Panc1 (cell line): ENCODE results near the gene AHR. TPM values are rescaled to one million over a fixed set of nuclear protein-coding genes. Genes with fewer than 3 reads are reported as not detected.

Experiments used
- ATAC-seq: fragments of 200-7000 bp; cut with Tn5 transposase; 2 replicates; pipeline ENCODE4 v1.9.1; 2020; ENCODE audit warnings: mild to moderate bottlenecking, moderate library complexity
- BruUV-seq: library from RNA; stranded (reverse); fragments of 400-500 nt; replicated peaks from 2 replicates; lab custom pipeline; 2021; lab: Mats Ljungman, UMichigan
- CTCF ChIA-PET: fragments of 300-600 bp; sonication (Branson Sonifier 250); formaldehyde crosslinking; loops from one replicate; lab custom pipeline; 2022; ENCODE audit warnings: antibody characterized with exemption; lab: Charles Lee
- POLR2A ChIA-PET: fragments of 300-600 bp; sonication (Branson Sonifier 250); formaldehyde crosslinking; loops from one replicate; lab custom pipeline; 2022; ENCODE audit warnings: antibody characterized with exemption; lab: Charles Lee
- DNase-seq: peaks from one replicate; pipeline ENCODE4 v3.0.0-alpha.2; 2010; ENCODE audit warnings: low read depth, low spot score
- H3K27ac ChIP-seq: 2 replicates; pipeline ENCODE4 v1.5.1; 2011; ENCODE audit warnings: mild to moderate bottlenecking, low read length, inconsistent platforms
- H3K27me3 ChIP-seq: fragments of 200-500 bp; sonication (Bioruptor generic); 2 replicates; pipeline ENCODE4 v1.6.0; 2014; ENCODE audit warnings: low read length, inconsistent platforms; ENCODE audit not compliant: control insufficient read depth, insufficient read depth
- H3K36me3 ChIP-seq: fragments of 200-500 bp; sonication (Bioruptor generic); 2 replicates; pipeline ENCODE4 v1.5.1; 2014; ENCODE audit warnings: inconsistent platforms, mild to moderate bottlenecking, low read length, moderate library complexity; ENCODE audit not compliant: control insufficient read depth, insufficient read depth
- H3K4me1 ChIP-seq: 2 replicates; pipeline ENCODE4 v1.5.1; 2011; ENCODE audit warnings: inconsistent platforms, mild to moderate bottlenecking, low read length, moderate library complexity; ENCODE audit not compliant: control insufficient read depth, insufficient read depth
- H3K4me3 ChIP-seq, 2 experiments: 2 replicates each; pipeline ENCODE4 v1.5.1; 2011 to 2012; ENCODE audit warnings: low read depth in 2 of 2, low read length in 2 of 2, mild to moderate bottlenecking in 2 of 2, inconsistent platforms in 1 of 2, moderate library complexity in 1 of 2
- H3K9me3 ChIP-seq: fragments of 200-500 bp; sonication (Bioruptor generic); 2 replicates; pipeline ENCODE4 v1.5.1; 2014; ENCODE audit warnings: low read depth, mild to moderate bottlenecking, inconsistent platforms, low read length, moderate library complexity; ENCODE audit not compliant: control insufficient read depth, insufficient read depth
- POLR2AphosphoS5 ChIP-seq: IDR thresholded peaks from 2 replicates; pipeline ENCODE4 v1.6.1; 2012; ENCODE audit warnings: mild to moderate bottlenecking, low read depth, low read length, moderate library complexity
- SIN3A ChIP-seq: IDR thresholded peaks from 2 replicates; pipeline ENCODE4 v1.6.1; 2012; ENCODE audit warnings: low read depth, mild to moderate bottlenecking, low read length, moderate library complexity, borderline replicate concordance; ENCODE audit not compliant: insufficient read depth
- TCF7L2 ChIP-seq: IDR thresholded peaks from 2 replicates; pipeline ENCODE4 v1.6.1; 2011; ENCODE audit warnings: mild to moderate bottlenecking, low read depth, low read length, inconsistent platforms
- in situ Hi-C: cut with HindIII; loops from 2 replicates; pipeline ENCODE4 v1.10.0; 2016; ENCODE audit warnings: low sequenced_read_pairs, low pct_unique_long_range_greater_than_20kb
- intact Hi-C: fragments of 100-400 bp; cut with micrococcal nuclease; formaldehyde crosslinking; loops from one replicate; pipeline ENCODE4 v1.10.0; 2022; ENCODE audit not compliant: unreplicated experiment
- total RNA-seq: library from RNA; stranded (reverse); gene quantifications from one replicate; pipeline ENCODE4 v1.2.1, GENCODE V29; 2021; ENCODE audit not compliant: unreplicated experiment
- TF ChIP-seq, protein P1 (sequence below): fragments of 450-650 bp; IDR thresholded peaks from 2 replicates; pipeline ENCODE4 v1.5.1; 2017; ENCODE audit warnings: mild to moderate bottlenecking
- TF ChIP-seq, protein P2 (sequence below), 2 experiments: IDR thresholded peaks; 2 replicates each; pipeline ENCODE4 v1.6.1; 2011 to 2012; ENCODE audit warnings: low read depth in 2 of 2, control low read depth in 1 of 2, low read length in 1 of 2, mild to moderate bottlenecking in 1 of 2, moderate library complexity in 1 of 2; ENCODE audit not compliant: insufficient read depth in 1 of 2

The AHR gene
- total RNA-seq, 1 experiment from 2014 or later: 36.6 TPM

DNA sequence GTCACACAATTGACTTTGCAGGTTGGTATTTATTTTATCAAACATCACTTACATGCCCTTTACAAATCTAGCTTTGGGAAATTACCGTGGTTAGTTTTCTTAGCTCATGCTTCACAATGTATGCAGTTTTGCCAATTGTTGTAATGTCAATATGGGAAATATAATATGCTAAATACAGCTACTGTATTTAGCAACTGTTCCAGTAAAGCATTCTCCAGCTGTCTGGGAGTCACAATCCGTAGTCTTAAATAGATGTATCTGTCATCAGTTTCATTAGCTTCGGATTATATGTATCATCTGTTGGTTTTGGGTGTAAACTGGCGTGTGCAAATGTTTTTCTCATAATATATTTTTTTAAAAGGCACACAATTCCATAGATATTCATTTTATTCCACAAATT lies 19.4 kb upstream of the AHR start:
- no peak for ATAC-seq
- TF ChIP-seq, protein P1, sequence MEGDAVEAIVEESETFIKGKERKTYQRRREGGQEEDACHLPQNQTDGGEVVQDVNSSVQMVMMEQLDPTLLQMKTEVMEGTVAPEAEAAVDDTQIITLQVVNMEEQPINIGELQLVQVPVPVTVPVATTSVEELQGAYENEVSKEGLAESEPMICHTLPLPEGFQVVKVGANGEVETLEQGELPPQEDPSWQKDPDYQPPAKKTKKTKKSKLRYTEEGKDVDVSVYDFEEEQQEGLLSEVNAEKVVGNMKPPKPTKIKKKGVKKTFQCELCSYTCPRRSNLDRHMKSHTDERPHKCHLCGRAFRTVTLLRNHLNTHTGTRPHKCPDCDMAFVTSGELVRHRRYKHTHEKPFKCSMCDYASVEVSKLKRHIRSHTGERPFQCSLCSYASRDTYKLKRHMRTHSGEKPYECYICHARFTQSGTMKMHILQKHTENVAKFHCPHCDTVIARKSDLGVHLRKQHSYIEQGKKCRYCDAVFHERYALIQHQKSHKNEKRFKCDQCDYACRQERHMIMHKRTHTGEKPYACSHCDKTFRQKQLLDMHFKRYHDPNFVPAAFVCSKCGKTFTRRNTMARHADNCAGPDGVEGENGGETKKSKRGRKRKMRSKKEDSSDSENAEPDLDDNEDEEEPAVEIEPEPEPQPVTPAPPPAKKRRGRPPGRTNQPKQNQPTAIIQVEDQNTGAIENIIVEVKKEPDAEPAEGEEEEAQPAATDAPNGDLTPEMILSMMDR: no peak
- no peak for TF ChIP-seq TCF7L2
- BruUV-seq: no TSS peak
- Histone ChIP-seq H3K4me3 (no peak overlapping the region), H3K27me3 (no peaks in the 10 kb centered on the region), H3K27ac (no peak overlapping the region), H3K9me3 (no peaks in the 10 kb centered on the region), H3K36me3 (no peaks in the 10 kb centered on the region), H3K4me1 (no peaks in the 10 kb centered on the region)
- in situ Hi-C loops: no loop called here
- DNase-seq: no peak
- intact Hi-C loops: no loop called here
- CTCF ChIA-PET: no interaction called here
- POLR2A ChIA-PET: no interaction called here

- POLR2A ChIA-PET: no interaction called here
- H3K9me3 ChIP-seq: no peaks in the 10 kb centered on the region
- no peaks in the 10 kb centered on the region for H3K27me3 ChIP-seq
- in situ Hi-C loops: no loop called here
- TF ChIP-seq, protein P1: no peak
- no peak for TF ChIP-seq POLR2AphosphoS5
- no peak for TF ChIP-seq SIN3A
- TF ChIP-seq, protein P2, sequence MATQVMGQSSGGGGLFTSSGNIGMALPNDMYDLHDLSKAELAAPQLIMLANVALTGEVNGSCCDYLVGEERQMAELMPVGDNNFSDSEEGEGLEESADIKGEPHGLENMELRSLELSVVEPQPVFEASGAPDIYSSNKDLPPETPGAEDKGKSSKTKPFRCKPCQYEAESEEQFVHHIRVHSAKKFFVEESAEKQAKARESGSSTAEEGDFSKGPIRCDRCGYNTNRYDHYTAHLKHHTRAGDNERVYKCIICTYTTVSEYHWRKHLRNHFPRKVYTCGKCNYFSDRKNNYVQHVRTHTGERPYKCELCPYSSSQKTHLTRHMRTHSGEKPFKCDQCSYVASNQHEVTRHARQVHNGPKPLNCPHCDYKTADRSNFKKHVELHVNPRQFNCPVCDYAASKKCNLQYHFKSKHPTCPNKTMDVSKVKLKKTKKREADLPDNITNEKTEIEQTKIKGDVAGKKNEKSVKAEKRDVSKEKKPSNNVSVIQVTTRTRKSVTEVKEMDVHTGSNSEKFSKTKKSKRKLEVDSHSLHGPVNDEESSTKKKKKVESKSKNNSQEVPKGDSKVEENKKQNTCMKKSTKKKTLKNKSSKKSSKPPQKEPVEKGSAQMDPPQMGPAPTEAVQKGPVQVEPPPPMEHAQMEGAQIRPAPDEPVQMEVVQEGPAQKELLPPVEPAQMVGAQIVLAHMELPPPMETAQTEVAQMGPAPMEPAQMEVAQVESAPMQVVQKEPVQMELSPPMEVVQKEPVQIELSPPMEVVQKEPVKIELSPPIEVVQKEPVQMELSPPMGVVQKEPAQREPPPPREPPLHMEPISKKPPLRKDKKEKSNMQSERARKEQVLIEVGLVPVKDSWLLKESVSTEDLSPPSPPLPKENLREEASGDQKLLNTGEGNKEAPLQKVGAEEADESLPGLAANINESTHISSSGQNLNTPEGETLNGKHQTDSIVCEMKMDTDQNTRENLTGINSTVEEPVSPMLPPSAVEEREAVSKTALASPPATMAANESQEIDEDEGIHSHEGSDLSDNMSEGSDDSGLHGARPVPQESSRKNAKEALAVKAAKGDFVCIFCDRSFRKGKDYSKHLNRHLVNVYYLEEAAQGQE (IDR thresholded peaks at IDR 0.05; ENCODE audit: insufficient read depth in 1 of 2, low read depth in 2 of 2, low read length in 1 of 2): no peak
- TF ChIP-seq TCF7L2: no peak
- no peak for ATAC-seq
- H3K36me3 ChIP-seq: no peaks in the 10 kb centered on the region
- H3K27ac ChIP-seq: no peak overlapping the region
- no peaks in the 10 kb centered on the region for H3K4me1 ChIP-seq
- BruUV-seq: no TSS peak
- DNase-seq: no peak
- no peak overlapping the region for H3K4me3 ChIP-seq
- CTCF ChIA-PET: no interaction called here
- intact Hi-C loops: no loop called here
These were observed 9.3 kb upstream of the AHR start for GRCh38 chr7:17289074-17289645.
